Measurements from ENCODE around the gene PPP6R2.

PPP6R2 gene, protein sequence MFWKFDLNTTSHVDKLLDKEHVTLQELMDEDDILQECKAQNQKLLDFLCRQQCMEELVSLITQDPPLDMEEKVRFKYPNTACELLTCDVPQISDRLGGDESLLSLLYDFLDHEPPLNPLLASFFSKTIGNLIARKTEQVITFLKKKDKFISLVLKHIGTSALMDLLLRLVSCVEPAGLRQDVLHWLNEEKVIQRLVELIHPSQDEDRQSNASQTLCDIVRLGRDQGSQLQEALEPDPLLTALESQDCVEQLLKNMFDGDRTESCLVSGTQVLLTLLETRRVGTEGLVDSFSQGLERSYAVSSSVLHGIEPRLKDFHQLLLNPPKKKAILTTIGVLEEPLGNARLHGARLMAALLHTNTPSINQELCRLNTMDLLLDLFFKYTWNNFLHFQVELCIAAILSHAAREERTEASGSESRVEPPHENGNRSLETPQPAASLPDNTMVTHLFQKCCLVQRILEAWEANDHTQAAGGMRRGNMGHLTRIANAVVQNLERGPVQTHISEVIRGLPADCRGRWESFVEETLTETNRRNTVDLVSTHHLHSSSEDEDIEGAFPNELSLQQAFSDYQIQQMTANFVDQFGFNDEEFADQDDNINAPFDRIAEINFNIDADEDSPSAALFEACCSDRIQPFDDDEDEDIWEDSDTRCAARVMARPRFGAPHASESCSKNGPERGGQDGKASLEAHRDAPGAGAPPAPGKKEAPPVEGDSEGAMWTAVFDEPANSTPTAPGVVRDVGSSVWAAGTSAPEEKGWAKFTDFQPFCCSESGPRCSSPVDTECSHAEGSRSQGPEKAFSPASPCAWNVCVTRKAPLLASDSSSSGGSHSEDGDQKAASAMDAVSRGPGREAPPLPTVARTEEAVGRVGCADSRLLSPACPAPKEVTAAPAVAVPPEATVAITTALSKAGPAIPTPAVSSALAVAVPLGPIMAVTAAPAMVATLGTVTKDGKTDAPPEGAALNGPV

DNA sequence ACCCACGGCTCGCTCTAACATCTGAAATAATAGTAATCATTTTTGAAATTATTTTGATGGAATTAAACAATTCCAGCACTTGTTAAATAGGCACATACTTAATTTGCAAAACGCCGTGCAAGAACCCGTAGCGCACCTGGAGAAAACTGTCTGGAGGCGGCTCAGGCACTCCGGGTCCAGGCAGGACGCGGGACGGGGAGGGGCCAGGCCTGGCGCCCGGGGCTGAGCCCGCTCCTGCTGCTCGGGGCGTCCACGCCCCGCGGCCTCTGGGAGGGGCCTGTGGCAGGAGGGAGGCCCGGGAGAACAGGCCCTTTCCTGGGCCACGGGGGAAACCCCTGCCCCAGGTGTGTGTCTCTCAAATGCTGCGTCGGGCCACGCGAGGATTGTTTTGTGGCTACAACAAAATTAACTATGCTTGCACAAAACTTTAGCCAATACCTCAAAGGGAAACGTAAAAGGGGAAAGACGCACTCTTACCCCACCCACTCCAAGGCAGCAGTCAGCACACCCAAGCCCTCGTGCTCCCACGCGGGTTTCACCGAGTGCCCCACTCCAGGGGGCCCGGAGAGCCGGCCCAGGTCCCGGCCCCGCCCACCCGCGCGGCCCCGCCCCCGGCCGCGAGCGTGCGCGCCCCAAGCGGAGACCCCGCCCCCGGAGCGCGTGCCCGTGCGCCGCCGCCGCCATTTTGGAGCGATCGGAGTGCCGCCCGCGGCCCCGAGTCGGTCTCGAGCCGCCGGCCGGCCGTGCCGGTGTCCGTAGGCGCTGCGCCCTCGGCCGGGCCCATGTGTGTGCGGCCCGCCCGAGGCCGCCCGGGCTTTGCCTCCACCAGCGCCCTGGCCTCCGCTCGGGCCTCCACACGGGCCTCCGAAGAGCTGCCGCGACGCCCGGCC is at the start of gene PPP6R2:
Gene PPP6R2 (plus strand): TSS at position 677 of the 890 bp plus-strand sequence. CDS start 50,582 bp downstream, outside the sequence.
- Histone ChIP-seq H3K4me1 (ENCODE audit: control insufficient read depth, insufficient read depth, low read length) (peaks cover 8% of the 10 kb centered on the region), H3K4me3 (ENCODE audit: low read length) (peak within 1 kb of the TSS; percentile 80), H3K9ac (ENCODE audit: low read length) (peak within 1 kb of the TSS; percentile 87)

GRCh38 chr22:50293441-50294318 is 49.4 kb upstream of the PPP6R2 start:
- Histone ChIP-seq H3K27me3 (ENCODE audit: control insufficient read depth, insufficient read depth, low read length) (no peaks in the 10 kb centered on the region), H3K9me3 (ENCODE audit: control insufficient read depth, low read length) (no peaks in the 10 kb centered on the region), H3K4me1 (ENCODE audit: control insufficient read depth, insufficient read depth, low read length) (peaks cover 92% of the 10 kb centered on the region), H3K36me3 (ENCODE audit: control insufficient read depth, insufficient read depth, low read length) (peaks cover 23% of the 10 kb centered on the region), H3K4me3 (ENCODE audit: low read length) (peak overlapping the region; percentile 1), H3K9ac (ENCODE audit: low read length) (peak overlapping the region; percentile 73)

More for the DNA sequence above, at the start of gene PPP6R2:
- Histone ChIP-seq H3K9me3 (ENCODE audit: control insufficient read depth, low read length) (no peaks in the 10 kb centered on the region), H3K27me3 (ENCODE audit: control insufficient read depth, insufficient read depth, low read length) (no peaks in the 10 kb centered on the region), H3K36me3 (ENCODE audit: control insufficient read depth, insufficient read depth, low read length) (no peaks in the 10 kb centered on the region)

DNA sequence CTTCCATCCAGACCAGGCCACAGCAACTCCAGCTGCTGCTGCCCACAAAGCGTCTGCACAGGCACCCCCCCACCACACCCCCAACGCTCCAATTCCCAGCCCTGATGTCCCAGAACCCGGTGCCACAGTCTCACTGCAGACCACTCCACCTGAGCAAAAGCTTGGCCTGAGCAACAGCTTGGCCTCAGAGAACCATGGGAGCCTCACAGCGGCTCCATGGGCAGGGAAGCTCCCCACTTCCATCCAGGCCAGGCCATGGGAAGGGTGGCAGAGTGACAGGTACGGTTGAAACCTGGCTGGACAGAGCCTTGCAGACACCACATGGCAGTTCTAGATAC is 48.8 kb upstream of the PPP6R2 start:
- Histone ChIP-seq H3K4me3 (ENCODE audit: low read length) (peak overlapping the region; percentile 1), H3K4me1 (ENCODE audit: control insufficient read depth, insufficient read depth, low read length) (peaks cover 92% of the 10 kb centered on the region), H3K27me3 (ENCODE audit: control insufficient read depth, insufficient read depth, low read length) (no peaks in the 10 kb centered on the region), H3K36me3 (ENCODE audit: control insufficient read depth, insufficient read depth, low read length) (peaks cover 17% of the 10 kb centered on the region), H3K9me3 (ENCODE audit: control insufficient read depth, low read length) (no peaks in the 10 kb centered on the region), H3K9ac (ENCODE audit: low read length) (peak overlapping the region; percentile 73)

GRCh38 chr22:50296658-50297490 is 46.3 kb upstream of the PPP6R2 start:
- H3K4me3 ChIP-seq (ENCODE audit: low read length), result no peak overlapping the region
- H3K36me3 ChIP-seq (ENCODE audit: control insufficient read depth, insufficient read depth, low read length), result no peaks in the 10 kb centered on the region
- peaks cover 96% of the 10 kb centered on the region for H3K4me1 ChIP-seq (ENCODE audit: control insufficient read depth, insufficient read depth, low read length)
- peak overlapping the region; percentile 53 for H3K9ac ChIP-seq (ENCODE audit: low read length)
- H3K9me3 ChIP-seq (ENCODE audit: control insufficient read depth, low read length), result no peaks in the 10 kb centered on the region
- H3K27me3 ChIP-seq (ENCODE audit: control insufficient read depth, insufficient read depth, low read length), result no peaks in the 10 kb centered on the region

DNA sequence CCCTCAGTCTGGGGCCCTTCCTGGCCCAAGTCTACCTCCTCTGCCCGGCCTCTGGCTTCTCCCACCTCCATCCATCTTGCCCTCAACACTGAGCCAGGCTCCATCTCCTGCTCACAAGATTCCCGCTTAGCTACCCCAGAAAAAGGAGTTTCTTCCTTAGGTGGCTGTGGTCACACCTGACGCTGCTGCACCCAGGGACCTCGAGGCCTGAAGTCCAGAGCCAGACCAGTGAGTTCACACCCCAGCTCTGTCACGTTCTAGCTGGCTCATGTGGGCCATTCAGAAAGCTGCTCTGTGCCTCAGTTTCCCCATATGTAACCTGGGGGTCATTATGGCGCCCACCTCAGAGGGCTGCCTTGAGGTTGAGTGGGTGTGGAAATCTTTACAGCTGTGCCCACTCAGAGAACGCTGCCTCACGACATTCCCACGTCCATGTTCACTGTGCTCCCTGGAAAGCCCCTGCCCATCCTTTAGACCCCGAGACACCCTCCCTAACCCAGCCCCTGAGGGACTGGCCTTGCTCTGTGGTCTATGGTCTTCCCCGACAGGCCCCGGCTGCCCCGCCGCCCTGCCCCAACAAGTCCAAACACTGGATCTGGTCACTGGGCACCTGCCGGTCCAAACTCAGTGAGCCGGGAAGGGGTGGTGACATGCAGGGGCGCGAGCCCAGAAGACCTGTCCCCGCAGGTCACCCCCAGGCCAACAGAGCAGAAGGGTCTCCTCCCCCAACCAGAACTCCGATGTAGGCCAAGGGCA is 45.4 kb upstream of the PPP6R2 start:
- Histone ChIP-seq H3K4me1 (ENCODE audit: control insufficient read depth, insufficient read depth, low read length) (peaks cover 98% of the 10 kb centered on the region), H3K27me3 (ENCODE audit: control insufficient read depth, insufficient read depth, low read length) (no peaks in the 10 kb centered on the region), H3K4me3 (ENCODE audit: low read length) (no peak overlapping the region), H3K36me3 (ENCODE audit: control insufficient read depth, insufficient read depth, low read length) (no peaks in the 10 kb centered on the region), H3K9ac (ENCODE audit: low read length) (peak overlapping the region; percentile 53), H3K9me3 (ENCODE audit: control insufficient read depth, low read length) (no peaks in the 10 kb centered on the region)

- Histone ChIP-seq H3K4me3 (ENCODE audit: low read length) (no peak overlapping the region), H3K27me3 (ENCODE audit: control insufficient read depth, insufficient read depth, low read length) (no peaks in the 10 kb centered on the region), H3K36me3 (ENCODE audit: control insufficient read depth, insufficient read depth, low read length) (no peaks in the 10 kb centered on the region), H3K4me1 (ENCODE audit: control insufficient read depth, insufficient read depth, low read length) (peaks cover 98% of the 10 kb centered on the region), H3K9me3 (ENCODE audit: control insufficient read depth, low read length) (no peaks in the 10 kb centered on the region), H3K9ac (ENCODE audit: low read length) (peak overlapping the region; percentile 53)
Observed at GRCh38 chr22:50298266-50298637, 44.9 kb upstream of the PPP6R2 start.

- Histone ChIP-seq H3K4me1 (ENCODE audit: control insufficient read depth, insufficient read depth, low read length) (peaks cover 98% of the 10 kb centered on the region), H3K36me3 (ENCODE audit: control insufficient read depth, insufficient read depth, low read length) (no peaks in the 10 kb centered on the region), H3K9me3 (ENCODE audit: control insufficient read depth, low read length) (no peaks in the 10 kb centered on the region), H3K27me3 (ENCODE audit: control insufficient read depth, insufficient read depth, low read length) (no peaks in the 10 kb centered on the region), H3K9ac (ENCODE audit: low read length) (peak overlapping the region; percentile 53), H3K4me3 (ENCODE audit: low read length) (no peak overlapping the region)
Observed at GRCh38 chr22:50298937-50299784, 44.0 kb upstream of the PPP6R2 start.

- Histone ChIP-seq H3K9ac (ENCODE audit: low read length) (peak overlapping the region; percentile 28), H3K4me1 (ENCODE audit: control insufficient read depth, insufficient read depth, low read length) (peaks cover 98% of the 10 kb centered on the region), H3K36me3 (ENCODE audit: control insufficient read depth, insufficient read depth, low read length) (no peaks in the 10 kb centered on the region), H3K27me3 (ENCODE audit: control insufficient read depth, insufficient read depth, low read length) (no peaks in the 10 kb centered on the region), H3K4me3 (ENCODE audit: low read length) (no peak overlapping the region), H3K9me3 (ENCODE audit: control insufficient read depth, low read length) (no peaks in the 10 kb centered on the region)
Observed at GRCh38 chr22:50299785-50300619, 43.1 kb upstream of the PPP6R2 start.
